GM12875 (cell line): ENCODE measurements around the gene FADS2.

ENCODE experiments used
- H3K4me3 ChIP-seq: one replicate; pipeline ENCODE4 v1.5.1; 2011; ENCODE audit warnings: low read depth, low read length, control low read depth
- TF ChIP-seq, protein P1 (sequence below): IDR thresholded peaks from 2 replicates; pipeline ENCODE4 v1.5.1; 2011; ENCODE audit warnings: low read depth, mild to moderate bottlenecking, control low read depth, inconsistent platforms, low read length, moderate library complexity, borderline replicate concordance; ENCODE audit not compliant: insufficient read depth

The FADS2 gene

GRCh38 chr11:61805146-61805545 lies 23.0 kb upstream of the FADS2 start:
- TF ChIP-seq, protein P1, sequence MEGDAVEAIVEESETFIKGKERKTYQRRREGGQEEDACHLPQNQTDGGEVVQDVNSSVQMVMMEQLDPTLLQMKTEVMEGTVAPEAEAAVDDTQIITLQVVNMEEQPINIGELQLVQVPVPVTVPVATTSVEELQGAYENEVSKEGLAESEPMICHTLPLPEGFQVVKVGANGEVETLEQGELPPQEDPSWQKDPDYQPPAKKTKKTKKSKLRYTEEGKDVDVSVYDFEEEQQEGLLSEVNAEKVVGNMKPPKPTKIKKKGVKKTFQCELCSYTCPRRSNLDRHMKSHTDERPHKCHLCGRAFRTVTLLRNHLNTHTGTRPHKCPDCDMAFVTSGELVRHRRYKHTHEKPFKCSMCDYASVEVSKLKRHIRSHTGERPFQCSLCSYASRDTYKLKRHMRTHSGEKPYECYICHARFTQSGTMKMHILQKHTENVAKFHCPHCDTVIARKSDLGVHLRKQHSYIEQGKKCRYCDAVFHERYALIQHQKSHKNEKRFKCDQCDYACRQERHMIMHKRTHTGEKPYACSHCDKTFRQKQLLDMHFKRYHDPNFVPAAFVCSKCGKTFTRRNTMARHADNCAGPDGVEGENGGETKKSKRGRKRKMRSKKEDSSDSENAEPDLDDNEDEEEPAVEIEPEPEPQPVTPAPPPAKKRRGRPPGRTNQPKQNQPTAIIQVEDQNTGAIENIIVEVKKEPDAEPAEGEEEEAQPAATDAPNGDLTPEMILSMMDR, result no peak

GRCh38 chr11:61806785-61807184 lies 21.3 kb upstream of the FADS2 start:
- TF ChIP-seq, protein P1, result no peak

More at GRCh38 chr11:61805146-61805545, 23.0 kb upstream of the FADS2 start:
- no peak overlapping the region for H3K4me3 ChIP-seq

DNA sequence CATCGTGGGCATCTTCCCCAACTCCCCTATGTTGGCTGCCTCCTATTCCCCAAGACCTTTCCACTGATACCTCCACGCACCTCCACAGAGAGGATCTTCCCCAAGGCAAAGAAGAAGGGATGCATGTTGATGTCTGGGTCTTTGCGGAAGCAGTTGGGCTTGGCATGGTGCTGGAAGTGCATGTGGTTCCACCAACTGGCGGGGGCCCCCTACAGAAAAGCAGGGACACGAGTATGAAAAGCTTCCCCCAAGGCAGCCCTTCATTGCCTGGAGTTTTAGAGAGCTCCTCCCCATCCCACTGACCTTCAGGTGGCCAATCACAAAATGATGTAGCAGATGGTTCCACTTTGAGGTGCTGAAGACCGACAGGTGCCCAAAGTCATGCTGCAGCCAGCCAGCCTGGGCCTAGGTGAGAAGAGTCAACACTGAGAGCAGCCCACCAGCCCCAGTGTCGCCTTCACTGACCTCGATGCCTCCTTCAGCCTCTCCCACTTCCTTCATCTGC lies 17.4 kb upstream of the FADS2 start:
- H3K4me3 ChIP-seq, result no peak overlapping the region

More at GRCh38 chr11:61806785-61807184, 21.3 kb upstream of the FADS2 start:
- H3K4me3 ChIP-seq, result no peak overlapping the region

GRCh38 chr11:61811831-61812230 lies 16.3 kb upstream of the FADS2 start:
- TF ChIP-seq, protein P1, result no peak
- no peak overlapping the region for H3K4me3 ChIP-seq

More for the DNA sequence above, 17.4 kb upstream of the FADS2 start:
- TF ChIP-seq, protein P1, result no peak

DNA sequence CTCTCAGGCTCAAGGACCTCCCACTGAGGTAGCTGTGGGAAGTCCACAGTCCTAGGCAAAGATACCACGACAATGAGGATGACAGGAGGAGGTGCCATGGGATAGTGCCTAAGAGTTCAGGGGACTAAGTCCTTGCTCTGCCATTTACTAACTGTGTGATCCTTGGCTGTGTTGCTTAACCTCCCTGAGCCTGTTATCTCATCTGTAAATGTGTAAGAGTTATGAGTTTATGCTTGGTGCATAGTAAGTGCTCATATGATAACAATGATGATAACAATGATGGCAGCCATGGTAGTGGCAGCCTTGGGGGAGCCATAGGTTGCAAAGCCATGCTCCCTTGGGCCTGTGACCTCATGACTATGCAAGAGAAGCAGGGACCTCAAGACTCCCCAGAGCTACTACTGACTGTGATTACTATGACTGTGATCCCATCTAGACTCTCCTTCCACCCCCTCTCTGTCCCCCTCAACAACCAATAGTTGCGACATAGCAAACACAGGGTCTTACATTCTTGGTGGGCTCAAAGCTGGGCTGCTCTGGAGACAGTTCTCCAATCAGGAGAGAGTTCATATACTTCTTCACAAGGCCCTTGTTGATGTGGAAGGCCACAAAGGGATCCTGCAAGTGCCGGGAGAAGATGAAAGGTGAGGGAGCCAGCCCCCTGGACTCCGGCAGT lies 15.2 kb upstream of the FADS2 start:
- TF ChIP-seq, protein P1, result no peak
- H3K4me3 ChIP-seq, result no peak overlapping the region

GRCh38 chr11:61814247-61814957 lies 13.7 kb upstream of the FADS2 start:
- peak overlapping the region; percentile 81 for H3K4me3 ChIP-seq
- TF ChIP-seq, protein P1, result no peak
